ENCODE measurements around the gene PRR5.

DNA sequence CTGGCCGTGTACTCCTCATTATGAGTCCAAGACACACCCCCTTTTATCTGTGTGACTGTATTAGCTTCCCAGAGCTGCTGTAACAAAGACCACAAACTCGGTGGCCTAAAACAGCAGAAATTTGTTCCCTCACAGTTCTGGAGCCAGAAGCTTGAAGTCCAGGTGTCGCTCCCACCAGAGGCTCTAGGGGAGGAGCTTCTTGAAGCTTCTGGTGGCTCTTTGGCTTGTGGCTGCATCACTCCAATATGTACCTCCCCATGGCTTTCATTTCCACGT lies 3.0 kb downstream of the PRR5 start:
- TF ChIP-seq, protein P1, sequence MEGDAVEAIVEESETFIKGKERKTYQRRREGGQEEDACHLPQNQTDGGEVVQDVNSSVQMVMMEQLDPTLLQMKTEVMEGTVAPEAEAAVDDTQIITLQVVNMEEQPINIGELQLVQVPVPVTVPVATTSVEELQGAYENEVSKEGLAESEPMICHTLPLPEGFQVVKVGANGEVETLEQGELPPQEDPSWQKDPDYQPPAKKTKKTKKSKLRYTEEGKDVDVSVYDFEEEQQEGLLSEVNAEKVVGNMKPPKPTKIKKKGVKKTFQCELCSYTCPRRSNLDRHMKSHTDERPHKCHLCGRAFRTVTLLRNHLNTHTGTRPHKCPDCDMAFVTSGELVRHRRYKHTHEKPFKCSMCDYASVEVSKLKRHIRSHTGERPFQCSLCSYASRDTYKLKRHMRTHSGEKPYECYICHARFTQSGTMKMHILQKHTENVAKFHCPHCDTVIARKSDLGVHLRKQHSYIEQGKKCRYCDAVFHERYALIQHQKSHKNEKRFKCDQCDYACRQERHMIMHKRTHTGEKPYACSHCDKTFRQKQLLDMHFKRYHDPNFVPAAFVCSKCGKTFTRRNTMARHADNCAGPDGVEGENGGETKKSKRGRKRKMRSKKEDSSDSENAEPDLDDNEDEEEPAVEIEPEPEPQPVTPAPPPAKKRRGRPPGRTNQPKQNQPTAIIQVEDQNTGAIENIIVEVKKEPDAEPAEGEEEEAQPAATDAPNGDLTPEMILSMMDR (IDR thresholded peaks at IDR 0.05) = no peak
- no peak for TF ChIP-seq POLR2A (IDR thresholded peaks at IDR 0.05)
